NCI-H146 treated with DMSO at 0.1 percent for 48 hours (cell line): ENCODE data around the gene MCU.
"Not testable (repeated sequence)": the region's sequence is repeated elsewhere in the genome, so short reads cannot be mapped to it uniquely, and the experiment has no call there.

Source experiments
- DNase-seq: peaks from one replicate; lab custom pipeline; 2025; ENCODE audit not compliant: unreplicated experiment; lab: John Stamatoyannopoulos, UW

Gene MCU

GRCh38 chr10:72686430-72686829, 5.5 kb upstream of the MCU start:
- DNase-seq = not testable (repeated sequence)

- DNase-seq = no peak
Observed at GRCh38 chr10:72687035-72687434, 4.9 kb upstream of the MCU start.

GRCh38 chr10:72688208-72688651, 3.7 kb upstream of the MCU start:
- DNase-seq = no peak

- no peak for DNase-seq
Observed at GRCh38 chr10:72689660-72690059, 2.3 kb upstream of the MCU start.

- DNase-seq = no peak
Observed at GRCh38 chr10:72690071-72690755, 1.7 kb upstream of the MCU start.

- no peak for DNase-seq
Observed at GRCh38 chr10:72691470-72691862, 477 bp upstream of the MCU start.

GRCh38 chr10:72692744-72692993, 726 bp downstream of the MCU start:
- DNase-seq = no peak

GRCh38 chr10:72692994-72693781, 1.2 kb downstream of the MCU start:
- DNase-seq = no peak

GRCh38 chr10:72694476-72695369, 2.8 kb downstream of the MCU start:
- no peak for DNase-seq

- no peak for DNase-seq
Observed at GRCh38 chr10:72695496-72695895, 3.6 kb downstream of the MCU start.

- DNase-seq = no peak
Observed at GRCh38 chr10:72697716-72698115, 5.8 kb downstream of the MCU start.

GRCh38 chr10:72702465-72702864, 10.5 kb downstream of the MCU start:
- DNase-seq = not testable (repeated sequence)

- no peak for DNase-seq
Observed at GRCh38 chr10:72702868-72703581, 11.1 kb downstream of the MCU start.

- no peak for DNase-seq
Observed at GRCh38 chr10:72704117-72704516, 12.2 kb downstream of the MCU start.

- DNase-seq = no peak
Observed at GRCh38 chr10:72709041-72709440, 17.1 kb downstream of the MCU start.

GRCh38 chr10:72712136-72712535, 20.2 kb downstream of the MCU start:
- DNase-seq = no peak

- DNase-seq = no peak
Observed at GRCh38 chr10:72719941-72720592, 28.1 kb downstream of the MCU start.

- DNase-seq = no peak
Observed at GRCh38 chr10:72720814-72721660, 29.1 kb downstream of the MCU start.

- no peak for DNase-seq
Observed at GRCh38 chr10:72727130-72727529, 35.2 kb downstream of the MCU start.

- DNase-seq = no peak
Observed at GRCh38 chr10:72728462-72728861, 36.5 kb downstream of the MCU start.
